NB4 (cell line): ENCODE results near the gene FBXL20.
"Not testable (repeated sequence)": the region's sequence is repeated elsewhere in the genome, so short reads cannot be mapped to it uniquely, and the experiment has no call there.

Source experiments
- DNase-seq: peaks from one replicate; pipeline ENCODE4 v3.0.0; 2010; ENCODE audit warnings: low read depth
- H3K4me3 ChIP-seq: one replicate; pipeline ENCODE4 v1.5.1; 2011; ENCODE audit warnings: mild to moderate bottlenecking, low read depth, low read length, moderate library complexity
- MYC ChIP-seq: IDR thresholded peaks from 2 replicates; pipeline ENCODE4 v1.6.1; 2011; ENCODE audit warnings: low read depth, low read length
- POLR2A ChIP-seq: IDR thresholded peaks from 2 replicates; pipeline ENCODE4 v1.6.1; 2011; ENCODE audit warnings: mild to moderate bottlenecking; ENCODE audit not compliant: insufficient read length; ENCODE audit errors: extremely low read depth
- TF ChIP-seq, protein P1 (sequence below): IDR thresholded peaks from 2 replicates; pipeline ENCODE4 v1.6.1; 2011; ENCODE audit warnings: low read depth, low read length
- TF ChIP-seq, protein P2 (sequence below): IDR thresholded peaks from one replicate; pipeline ENCODE4 v1.5.1; 2012; ENCODE audit warnings: low read depth, low read length

Gene FBXL20

GRCh38 chr17:39341541-39341940 is 59.9 kb downstream of the FBXL20 start:
- no peak for DNase-seq
- TF ChIP-seq, protein P1, sequence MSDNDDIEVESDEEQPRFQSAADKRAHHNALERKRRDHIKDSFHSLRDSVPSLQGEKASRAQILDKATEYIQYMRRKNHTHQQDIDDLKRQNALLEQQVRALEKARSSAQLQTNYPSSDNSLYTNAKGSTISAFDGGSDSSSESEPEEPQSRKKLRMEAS, result no peak
- TF ChIP-seq MYC, result no peak
- TF ChIP-seq, protein P2, sequence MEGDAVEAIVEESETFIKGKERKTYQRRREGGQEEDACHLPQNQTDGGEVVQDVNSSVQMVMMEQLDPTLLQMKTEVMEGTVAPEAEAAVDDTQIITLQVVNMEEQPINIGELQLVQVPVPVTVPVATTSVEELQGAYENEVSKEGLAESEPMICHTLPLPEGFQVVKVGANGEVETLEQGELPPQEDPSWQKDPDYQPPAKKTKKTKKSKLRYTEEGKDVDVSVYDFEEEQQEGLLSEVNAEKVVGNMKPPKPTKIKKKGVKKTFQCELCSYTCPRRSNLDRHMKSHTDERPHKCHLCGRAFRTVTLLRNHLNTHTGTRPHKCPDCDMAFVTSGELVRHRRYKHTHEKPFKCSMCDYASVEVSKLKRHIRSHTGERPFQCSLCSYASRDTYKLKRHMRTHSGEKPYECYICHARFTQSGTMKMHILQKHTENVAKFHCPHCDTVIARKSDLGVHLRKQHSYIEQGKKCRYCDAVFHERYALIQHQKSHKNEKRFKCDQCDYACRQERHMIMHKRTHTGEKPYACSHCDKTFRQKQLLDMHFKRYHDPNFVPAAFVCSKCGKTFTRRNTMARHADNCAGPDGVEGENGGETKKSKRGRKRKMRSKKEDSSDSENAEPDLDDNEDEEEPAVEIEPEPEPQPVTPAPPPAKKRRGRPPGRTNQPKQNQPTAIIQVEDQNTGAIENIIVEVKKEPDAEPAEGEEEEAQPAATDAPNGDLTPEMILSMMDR, result no peak
- no peak for TF ChIP-seq POLR2A

GRCh38 chr17:39340731-39341130 is 60.7 kb downstream of the FBXL20 start:
- no peak for DNase-seq
- no peak overlapping the region for H3K4me3 ChIP-seq
- TF ChIP-seq, protein P2, result no peak
- TF ChIP-seq, protein P1, result no peak
- TF ChIP-seq POLR2A, result no peak
- no peak for TF ChIP-seq MYC

More at GRCh38 chr17:39341541-39341940, 59.9 kb downstream of the FBXL20 start:
- no peak overlapping the region for H3K4me3 ChIP-seq

- H3K4me3 ChIP-seq, result no peak overlapping the region
- no peak for TF ChIP-seq POLR2A
- TF ChIP-seq, protein P2, result no peak
- TF ChIP-seq, protein P1, result no peak
- TF ChIP-seq MYC, result no peak
- DNase-seq, result no peak
Measured at GRCh38 chr17:39339272-39339671, 62.2 kb downstream of the FBXL20 start.

DNA sequence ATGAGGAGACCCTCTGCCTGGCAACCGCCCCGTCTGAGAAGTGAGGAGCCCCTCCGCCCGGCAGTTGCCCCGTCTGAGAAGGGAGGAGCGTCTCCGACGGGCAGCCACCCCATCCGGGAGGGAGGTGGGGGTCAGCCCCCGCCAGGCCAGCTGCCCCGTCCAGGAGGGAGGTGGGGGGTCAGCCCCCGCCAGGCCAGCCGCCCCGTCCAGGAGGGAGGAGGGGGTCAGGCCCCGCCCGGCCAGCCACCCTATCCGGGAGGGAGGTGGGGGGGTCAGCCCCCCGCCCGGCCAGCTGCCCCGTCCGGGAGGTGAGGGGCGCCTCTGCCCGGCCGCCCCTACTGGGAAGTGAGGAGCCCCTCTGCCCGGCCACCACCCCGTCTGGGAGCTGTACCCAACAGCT is 63.8 kb downstream of the FBXL20 start:
- not testable (repeated sequence) for DNase-seq, H3K4me3 ChIP-seq

- DNase-seq, result peak; percentile 92
- peak overlapping the region; percentile 33 for H3K4me3 ChIP-seq
- TF ChIP-seq POLR2A (no peak), MYC (0 out of 2 replicates have a peak, but pooled peaks have one; percentile 28)
- TF ChIP-seq, protein P2, result no peak
- TF ChIP-seq, protein P1, result peak; percentile 15; the same call in 1 of the 2 replicates
Measured at GRCh38 chr17:39335704-39336223, 65.7 kb downstream of the FBXL20 start.

- peak overlapping the region; percentile 27 for H3K4me3 ChIP-seq
- not testable (repeated sequence) for DNase-seq
Measured at GRCh38 chr17:39334008-39334744, 67.2 kb downstream of the FBXL20 start.

GRCh38 chr17:39332092-39332491 is 69.3 kb downstream of the FBXL20 start:
- no peak for DNase-seq
- H3K4me3 ChIP-seq, result no peak overlapping the region
- no peak for TF ChIP-seq MYC
